ENCODE data around the gene GP9. TPM values are rescaled to one million over a fixed set of nuclear protein-coding genes. Genes with fewer than 3 reads are reported as not detected.
"Not testable (repeated sequence)": the region's sequence is repeated elsewhere in the genome, so short reads cannot be mapped to it uniquely, and the experiment has no call there.

GP9 gene
- total RNA-seq, 1 donor from 2014 or later: not detected

GRCh38 chr3:129047553-129047839, 13.1 kb upstream of the GP9 start:
- no peak for DNase-seq (ENCODE audit: low read depth)

DNA sequence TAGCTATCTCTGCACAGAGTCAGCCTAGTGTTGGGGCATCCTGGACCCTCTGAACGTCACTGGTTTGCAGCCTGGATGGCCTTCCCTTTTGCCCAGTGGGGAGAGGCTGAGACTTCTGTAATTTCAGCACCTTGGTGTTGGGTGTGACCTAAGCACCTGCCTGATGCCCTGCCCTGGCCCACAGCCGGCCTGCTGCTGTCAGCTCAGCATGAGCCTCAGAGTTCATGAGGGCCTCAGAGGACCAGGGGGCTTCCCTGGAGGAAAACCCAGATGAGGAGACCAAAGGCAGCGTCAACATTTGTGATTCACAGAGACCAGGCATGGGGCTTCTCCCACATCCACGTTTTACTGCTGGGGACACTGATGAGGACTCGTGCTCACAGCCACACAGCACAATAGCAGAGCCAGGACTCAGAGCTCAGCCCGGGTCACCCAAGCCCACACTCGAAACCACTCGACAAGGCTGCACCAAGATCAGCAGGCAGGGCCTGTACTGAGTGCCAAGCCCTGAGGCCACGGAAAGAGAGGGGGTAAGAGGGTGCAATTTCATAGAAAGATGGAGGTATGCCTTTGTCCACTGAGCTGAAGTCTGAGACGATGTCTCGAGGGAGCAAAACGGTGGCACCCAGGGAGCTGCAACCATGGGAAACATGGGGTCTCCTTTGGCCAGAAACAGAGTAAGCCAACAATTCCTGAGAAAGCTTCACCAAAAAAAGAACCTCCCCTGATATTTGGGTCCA, 9.9 kb upstream of the GP9 start:
- DNase-seq (ENCODE audit: low read depth): no peak

- no peak for DNase-seq (ENCODE audit: low read depth)
These were observed 8.7 kb upstream of the GP9 start for GRCh38 chr3:129051871-129052340.

DNA sequence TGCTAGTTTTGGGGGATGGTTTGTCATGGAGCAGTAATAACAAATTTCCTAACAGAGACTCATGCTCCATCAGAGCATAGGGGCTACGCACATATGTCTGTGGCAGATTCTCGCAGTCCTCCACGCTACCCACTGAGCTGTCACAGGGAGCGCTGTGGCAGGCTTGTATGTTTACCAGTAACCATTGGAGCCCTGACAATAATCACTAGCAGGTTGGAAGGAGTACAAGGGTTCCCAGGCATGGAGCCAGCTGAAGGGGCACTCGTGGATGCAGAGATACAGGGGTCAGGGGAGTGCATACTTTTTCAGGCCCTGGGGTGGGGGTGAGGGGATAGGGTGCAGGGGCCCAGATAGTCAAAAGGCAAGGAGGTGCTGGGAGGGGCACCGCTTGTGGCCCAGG, 7.9 kb upstream of the GP9 start:
- DNase-seq (ENCODE audit: low read depth): no peak

- DNase-seq (ENCODE audit: low read depth): no peak
These were observed 5.9 kb upstream of the GP9 start for GRCh38 chr3:129054605-129055104.

GRCh38 chr3:129056451-129057173, 4.0 kb upstream of the GP9 start:
- no peak for DNase-seq (ENCODE audit: low read depth)

- no peak for DNase-seq (ENCODE audit: low read depth)
These were observed 3.3 kb upstream of the GP9 start for GRCh38 chr3:129057249-129057648.

DNA sequence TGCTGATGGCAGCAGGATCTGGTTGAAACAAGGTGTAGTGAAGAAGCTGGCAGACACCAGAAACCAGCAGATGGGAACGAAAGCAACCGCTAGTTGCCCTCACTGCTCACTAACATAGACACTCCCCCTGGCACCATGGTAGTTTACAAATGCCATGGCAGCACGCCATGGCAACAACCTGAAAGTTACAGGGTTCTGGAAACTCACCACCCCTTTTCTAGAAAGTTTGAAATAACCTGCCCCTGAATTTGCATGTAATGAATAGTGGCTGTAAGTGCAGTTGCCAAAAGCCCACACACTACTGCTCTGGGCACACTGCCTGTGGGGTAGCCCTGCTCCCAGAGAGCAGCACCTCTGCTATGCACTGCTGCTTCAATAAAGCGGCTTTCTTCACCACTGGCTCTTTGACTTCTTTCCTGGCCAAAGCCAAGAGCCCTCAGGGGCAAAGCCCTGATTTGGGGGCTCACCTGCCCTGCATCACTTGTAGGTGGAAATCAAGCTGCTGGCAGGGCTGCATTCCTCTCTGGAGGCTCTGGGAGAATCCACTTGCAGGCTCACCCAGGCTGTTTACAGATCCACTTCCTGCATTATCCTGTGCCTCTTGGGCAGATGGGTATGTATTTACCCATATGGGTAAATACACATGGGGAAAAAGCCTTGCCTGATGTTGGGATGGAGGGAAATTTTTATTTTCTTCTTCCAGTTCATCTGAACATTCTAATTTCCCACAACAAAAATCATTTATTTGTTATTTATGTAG, 2.0 kb upstream of the GP9 start:
- no peak for DNase-seq (ENCODE audit: low read depth)

DNA sequence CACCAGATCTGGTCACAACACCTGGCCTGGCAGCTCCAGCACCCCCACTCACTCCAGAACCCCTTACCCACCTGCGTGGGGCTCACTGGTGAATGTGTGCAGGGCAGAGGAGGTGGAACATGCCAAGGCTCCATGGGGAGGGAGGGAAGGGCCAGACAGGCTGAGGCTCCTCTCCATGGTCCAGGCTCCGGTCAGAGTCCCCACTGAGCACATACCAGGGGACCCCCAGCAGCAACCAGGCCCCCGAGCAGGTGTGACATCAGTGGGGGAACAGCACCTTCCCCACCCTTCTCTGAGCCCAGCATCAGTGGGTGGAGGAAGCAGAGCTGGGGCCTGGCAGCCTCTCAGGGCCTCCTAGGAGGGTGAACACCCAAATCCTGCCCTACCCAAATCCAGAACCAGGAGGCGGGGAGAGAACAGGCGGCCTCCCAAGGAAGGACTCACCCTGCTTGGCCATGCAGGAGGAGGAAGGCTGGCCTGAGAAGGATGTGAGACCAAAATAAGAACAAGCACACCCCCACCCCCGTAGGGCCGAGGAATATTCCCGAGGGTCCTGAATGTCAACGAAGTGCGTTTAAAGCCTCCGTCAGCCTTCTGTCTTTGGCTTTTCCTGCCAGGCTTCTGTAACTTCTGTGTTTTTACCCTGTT, 1.1 kb upstream of the GP9 start:
- no peak for DNase-seq (ENCODE audit: low read depth)

- no peak for DNase-seq (ENCODE audit: low read depth)
These were observed 676 bp downstream of the GP9 start for GRCh38 chr3:129061023-129061887.

GRCh38 chr3:129061888-129062834, 1.6 kb downstream of the GP9 start:
- peak; percentile 82 for DNase-seq (ENCODE audit: low read depth)

DNA sequence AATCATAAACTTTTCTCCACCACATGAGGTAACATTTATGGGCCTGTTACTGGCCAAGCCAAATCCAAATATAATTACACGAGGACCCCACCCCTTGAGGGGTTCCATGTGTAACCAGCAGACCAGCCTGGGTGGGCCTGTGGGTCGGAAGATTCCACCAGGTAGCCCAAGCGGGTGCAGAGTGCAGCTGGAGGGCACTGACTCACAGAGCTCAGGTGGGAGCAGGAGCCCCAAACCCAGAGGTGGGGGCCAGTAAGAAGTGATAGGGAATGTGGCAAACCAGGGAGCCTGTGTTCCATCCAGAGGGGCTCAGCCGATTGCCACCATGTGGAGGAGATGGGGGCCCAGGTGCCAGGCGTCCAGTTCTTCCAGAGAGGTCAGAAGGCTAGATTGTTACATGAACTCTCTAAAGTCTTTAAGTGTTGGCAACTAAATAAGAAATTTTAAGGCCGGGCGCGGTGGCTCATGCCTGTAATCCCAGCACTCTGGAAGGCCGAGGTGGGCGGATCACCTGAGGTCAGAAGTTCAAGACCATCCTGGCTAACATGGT, 2.6 kb downstream of the GP9 start:
- DNase-seq (ENCODE audit: low read depth): no peak

- no peak for DNase-seq (ENCODE audit: low read depth)
These were observed 3.4 kb downstream of the GP9 start for GRCh38 chr3:129063841-129064482.

- peak; percentile 25 for DNase-seq (ENCODE audit: low read depth)
These were observed 4.6 kb downstream of the GP9 start for GRCh38 chr3:129065016-129065719.

DNA sequence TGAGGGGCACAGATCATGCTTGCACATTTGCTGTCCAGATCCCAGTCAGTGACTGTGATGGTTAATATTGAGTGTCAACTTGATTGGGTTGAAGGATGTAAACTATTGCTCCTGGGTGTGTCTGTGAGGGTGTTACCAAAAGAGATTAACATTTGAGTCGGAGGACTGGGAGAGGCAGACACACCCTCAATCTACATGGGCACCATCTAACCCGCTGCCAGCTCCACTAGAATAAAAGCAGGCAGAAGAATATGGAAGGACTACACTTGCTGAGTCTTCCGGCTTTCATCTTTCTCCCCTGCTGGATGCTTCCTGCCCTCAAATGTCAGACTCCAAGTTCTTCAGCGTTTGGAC, 5.1 kb downstream of the GP9 start:
- DNase-seq (ENCODE audit: low read depth): no peak

DNA sequence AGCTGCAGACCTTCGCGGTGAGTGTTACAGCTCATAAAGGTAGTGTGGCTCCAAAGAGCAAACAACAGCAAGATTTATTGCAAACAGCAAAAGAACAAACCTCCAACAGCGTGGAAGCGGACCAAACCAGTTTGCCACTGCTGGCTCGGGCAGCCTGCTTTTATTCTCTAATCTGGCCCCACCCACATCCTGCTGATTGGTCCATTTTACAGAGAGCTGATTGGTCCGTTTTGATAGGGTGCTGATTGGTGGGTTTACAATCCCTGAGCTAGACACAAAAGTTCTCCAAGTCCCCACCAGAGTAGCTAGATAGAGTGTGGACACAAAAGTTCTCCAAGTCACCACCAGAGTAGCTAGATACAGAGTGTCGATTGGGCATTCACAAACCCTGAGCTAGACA, 7.1 kb downstream of the GP9 start:
- DNase-seq (ENCODE audit: low read depth): not testable (repeated sequence)

- no peak for DNase-seq (ENCODE audit: low read depth)
These were observed 7.8 kb downstream of the GP9 start for GRCh38 chr3:129068291-129068886.
